Measurements from ENCODE around the gene RPL39. TPM values are rescaled to one million over a fixed set of nuclear protein-coding genes. Genes with fewer than 3 reads are reported as not detected.

Gene RPL39
- total RNA-seq, 2 experiments from 2014 or later, result 1,629 to 1,903 TPM

Other genes starting within 250 kb of the RPL39 start
- gene STEEP1, start 226.2 kb downstream of the RPL39 start, total RNA-seq, result 10 to 100 TPM; 21.0 to 22.9 TPM
- 10 to 100 TPM; 72.3 to 77.3 TPM for gene UBE2A, start 217.1 kb downstream of the RPL39 start, total RNA-seq
- 10 to 100 TPM; 13.7 to 15.4 TPM for gene NKRF, start 185.2 kb downstream of the RPL39 start, total RNA-seq
- 100 to 1,000 TPM; 298 to 329 TPM for gene SEPTIN6, start 98.5 kb downstream of the RPL39 start, total RNA-seq
- 1 to 10 TPM; 3.1 to 3.3 TPM for gene SOWAHD, start 33.0 kb downstream of the RPL39 start, total RNA-seq
- 10 to 100 TPM; 11.8 to 12.3 TPM for gene UPF3B, start 61.3 kb upstream of the RPL39 start, total RNA-seq
- gene RNF113A, start 80.1 kb upstream of the RPL39 start, total RNA-seq, result 10 to 100 TPM; 28.8 to 30.4 TPM
- 100 to 1,000 TPM in 1 of 2 experiments, 10 to 100 TPM in 1; 64.9 to 104 TPM for gene NDUFA1, start 80.2 kb upstream of the RPL39 start, total RNA-seq
- gene AKAP14, start 104.3 kb upstream of the RPL39 start, total RNA-seq, result not detected
- gene NKAP, start 152.1 kb upstream of the RPL39 start, total RNA-seq, result 1 to 10 TPM; 7.3 to 8.4 TPM